Ovary (tissue), 9 donors: ENCODE measurements around the gene TICAM2. TPM values are rescaled to one million over a fixed set of nuclear protein-coding genes. Genes with fewer than 3 reads are reported as not detected.

Experiments used
- DNase-seq, 5 donors: peaks; one replicate each; pipeline ENCODE4 v3.0.0-alpha.2; 2019 to 2020
- H3K27ac ChIP-seq, 2 donors: fragments of 200-600 bp; one replicate each; pipeline versions ENCODE4 v1.5.1 to v1.8.0; 2019 to 2022
- H3K27me3 ChIP-seq: fragments of 200-600 bp; one replicate; pipeline ENCODE4 v1.8.0; 2022
- H3K36me3 ChIP-seq: fragments of 200-600 bp; sonication (generic); one replicate; pipeline ENCODE4 v1.5.1; 2019
- H3K4me1 ChIP-seq: one replicate; pipeline ENCODE4 v1.8.1; 2013; ENCODE audit warnings: mild to moderate bottlenecking, moderate library complexity; ENCODE audit not compliant: insufficient read depth
- H3K4me3 ChIP-seq: fragments of 200-600 bp; sonication (generic); one replicate; pipeline ENCODE4 v1.5.1; 2017
- H3K9me3 ChIP-seq, 2 donors: fragments of 200-600 bp in 1 of 2; sonication (generic) in 1 of 2; one replicate each; pipeline versions ENCODE4 v1.5.1 to v1.8.1; 2013 to 2019; ENCODE audit warnings: mild to moderate bottlenecking in 1 of 2, moderate library complexity in 1 of 2
- EP300 ChIP-seq: sonication (generic); formaldehyde crosslinking; IDR thresholded peaks from one replicate; pipeline ENCODE4 v1.6.1; 2017; ENCODE audit warnings: antibody characterized with exemption
- POLR2A ChIP-seq: fragments of 450-650 bp; IDR thresholded peaks from one replicate; pipeline ENCODE4 v1.6.1; 2017; ENCODE audit warnings: antibody characterized with exemption, mild to moderate bottlenecking, moderate library complexity
- WGBS, 3 donors: extraction: QIAGEN DNeasy Blood & Tissue Kit in 1 of 3; methylation state at CpG; one replicate each; pipeline versions ENCODE4 v1.1.5 to v1.1.7; 2013 to 2017; 5-methylcytosine and 5-hydroxymethylcytosine counted together
- intact Hi-C, 4 donors: fragments of 100-400 bp; cut with DNase I; formaldehyde crosslinking; loops; one replicate each; pipeline versions ENCODE4 v1.11.0 to v1.15.1; 2022 to 2023
- polyA plus RNA-seq, 2 donors: library from polyadenylated mRNA; stranded (reverse); fragments of 200-250 nt in 1 of 2; fragments of 350-450 nt in 1 of 2; fragmentation: Illumina TruSeq in 1 of 2; extraction: RNeasy Lipid Tissue Mini Kit (QIAGEN cat#74804) in 1 of 2; gene quantifications; one replicate each; pipeline ENCODE4 v1.2.3, GENCODE V29; 2013 to 2014
- total RNA-seq, 7 donors: library from RNA; depleted of rRNA in 2 of 7; stranded (reverse); fragments of >200 nt in 2 of 7; fragmentation: NEBNext Ultra II Directional in 3 of 7; extraction: Animal tissue kit (Norgen Biotek cat#: 25700) in 3 of 7; gene quantifications; one replicate each; pipeline versions ENCODE4 v1.1.0 to v1.2.4, GENCODE V29; 2016 to 2023
- TF ChIP-seq, protein P1 (sequence below), 3 donors: fragments of 450-650 bp in 2 of 3; fragments of 200-600 bp in 1 of 3; IDR thresholded peaks; one replicate each; pipeline versions ENCODE4 v1.5.1 to v1.8.0; 2016 to 2022; ENCODE audit warnings: antibody characterized with exemption in 3 of 3, mild to moderate bottlenecking in 1 of 3
- donor health status: DM: no; HTN: no; CAD: no; lungs with moderate emphysema.
- donor health status: DM: no; HTN: no; CAD: no.
- donor health status: Bipolar disorder and iron deficiency.
- donor health status: DM: yes; HTN: yes; CAD: no.
- donor health status: DM: no; HTN: no; CAD: no.
- donor health status: DM: yes; HTN: yes; CAD: no.

TICAM2 gene
- total and polyA plus RNA-seq, 9 donors: 1.0 to 6.4 (median 4.0) TPM

DNA sequence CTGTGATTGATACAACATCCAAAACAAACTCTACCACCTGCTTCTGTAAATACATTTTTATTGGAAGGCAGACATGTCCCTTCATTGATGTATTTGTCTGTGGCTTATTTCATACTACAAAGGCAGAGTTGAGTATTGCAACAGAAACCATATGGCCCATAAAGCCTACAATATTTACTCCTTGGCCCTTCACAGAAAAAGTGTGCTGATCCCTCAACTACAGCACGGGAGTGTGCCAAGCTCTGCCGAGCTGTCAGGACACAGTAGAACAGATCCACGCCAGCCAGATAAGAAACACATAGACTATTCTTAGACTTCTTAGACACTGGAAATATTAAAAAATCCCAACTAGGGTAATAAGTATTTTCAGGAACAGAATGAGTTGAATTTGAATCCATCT is 13.2 kb downstream of the TICAM2 start:
- intact Hi-C loops: loop anchor here (5.0 kb wide), 2 partner anchors 277 to 282 kb away; no protein-coding TSS in a partner anchor
- Histone ChIP-seq H3K27me3 (no peaks in the 10 kb centered on the region), H3K27ac (no peak overlapping the region), H3K9me3 (no peaks in the 10 kb centered on the region), H3K36me3 (no peaks in the 10 kb centered on the region), H3K4me1 (no peaks in the 10 kb centered on the region), H3K4me3 (no peak overlapping the region)
- no peak for DNase-seq
- TF ChIP-seq, protein P1, sequence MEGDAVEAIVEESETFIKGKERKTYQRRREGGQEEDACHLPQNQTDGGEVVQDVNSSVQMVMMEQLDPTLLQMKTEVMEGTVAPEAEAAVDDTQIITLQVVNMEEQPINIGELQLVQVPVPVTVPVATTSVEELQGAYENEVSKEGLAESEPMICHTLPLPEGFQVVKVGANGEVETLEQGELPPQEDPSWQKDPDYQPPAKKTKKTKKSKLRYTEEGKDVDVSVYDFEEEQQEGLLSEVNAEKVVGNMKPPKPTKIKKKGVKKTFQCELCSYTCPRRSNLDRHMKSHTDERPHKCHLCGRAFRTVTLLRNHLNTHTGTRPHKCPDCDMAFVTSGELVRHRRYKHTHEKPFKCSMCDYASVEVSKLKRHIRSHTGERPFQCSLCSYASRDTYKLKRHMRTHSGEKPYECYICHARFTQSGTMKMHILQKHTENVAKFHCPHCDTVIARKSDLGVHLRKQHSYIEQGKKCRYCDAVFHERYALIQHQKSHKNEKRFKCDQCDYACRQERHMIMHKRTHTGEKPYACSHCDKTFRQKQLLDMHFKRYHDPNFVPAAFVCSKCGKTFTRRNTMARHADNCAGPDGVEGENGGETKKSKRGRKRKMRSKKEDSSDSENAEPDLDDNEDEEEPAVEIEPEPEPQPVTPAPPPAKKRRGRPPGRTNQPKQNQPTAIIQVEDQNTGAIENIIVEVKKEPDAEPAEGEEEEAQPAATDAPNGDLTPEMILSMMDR (IDR thresholded peaks at IDR 0.05): no peak
- no peak for TF ChIP-seq EP300
- 62 to 73% (median 69%) methylated on average over 3 of the region's 3 CpGs for WGBS, 3 donors

DNA sequence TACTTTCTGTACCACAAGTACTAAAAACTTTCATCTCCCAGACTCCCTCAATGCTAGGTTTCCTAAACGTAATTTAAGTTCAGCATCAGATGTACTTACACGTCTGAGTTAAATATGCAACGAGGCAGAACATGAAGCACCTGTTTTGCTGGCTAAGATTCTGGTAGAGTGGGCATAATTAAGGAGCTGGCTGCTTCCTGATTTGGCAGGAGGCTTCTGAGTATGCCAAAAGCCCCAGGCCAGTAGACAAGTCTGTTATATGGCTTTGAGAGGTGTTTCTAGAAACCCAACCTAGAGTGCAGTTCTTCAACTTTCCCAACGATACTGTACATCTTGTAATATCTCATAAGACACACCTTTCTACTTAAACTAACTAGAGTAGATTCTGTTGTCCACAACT is 13.6 kb downstream of the TICAM2 start:
- intact Hi-C loops: loop anchor here (5.0 kb wide), 2 partner anchors 276 to 281 kb away; no protein-coding TSS in a partner anchor
- Histone ChIP-seq H3K9me3 (no peaks in the 10 kb centered on the region), H3K4me3 (no peak overlapping the region), H3K27ac (no peak overlapping the region), H3K4me1 (no peaks in the 10 kb centered on the region), H3K36me3 (no peaks in the 10 kb centered on the region), H3K27me3 (no peaks in the 10 kb centered on the region)
- DNase-seq: no peak
- WGBS, 3 donors: 60 to 67% (median 67%) methylated on average over 4 of the region's 4 CpGs
- no peak for TF ChIP-seq EP300

DNA sequence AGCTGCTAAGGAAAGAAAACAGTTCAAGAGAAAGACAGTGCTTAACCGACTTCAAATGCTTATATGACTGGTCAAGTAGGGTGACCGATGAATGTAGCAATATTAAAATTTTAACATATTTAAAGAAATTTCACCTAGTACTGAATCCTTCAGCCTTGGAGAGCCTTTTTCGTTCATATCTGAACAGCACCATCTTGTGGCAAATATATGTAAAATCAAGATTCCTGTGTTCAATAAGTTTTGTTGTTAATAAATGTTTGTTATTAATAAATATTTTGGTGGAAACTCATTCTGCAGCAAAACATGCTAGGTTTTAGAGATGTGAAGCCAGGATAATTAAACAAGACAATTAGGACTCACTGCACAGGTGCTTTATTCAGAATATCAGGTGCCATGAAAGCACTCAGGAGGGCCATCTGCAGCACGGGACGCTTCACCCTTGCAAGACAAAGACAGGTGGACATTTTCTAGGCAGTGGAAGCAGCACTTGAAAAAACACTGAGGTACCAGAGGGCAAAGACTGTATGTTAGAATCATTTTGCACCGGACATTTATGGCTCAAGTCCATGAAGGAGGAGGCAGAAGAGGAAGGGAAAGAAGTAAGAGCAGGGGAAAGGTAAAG is 15.6 kb downstream of the TICAM2 start:
- Histone ChIP-seq H3K36me3 (no peaks in the 10 kb centered on the region), H3K27ac (no peak overlapping the region), H3K9me3 (no peaks in the 10 kb centered on the region), H3K4me3 (no peak overlapping the region), H3K4me1 (no peaks in the 10 kb centered on the region), H3K27me3 (no peaks in the 10 kb centered on the region)
- TF ChIP-seq, protein P1 (IDR thresholded peaks at IDR 0.05): peak; percentile 34 to 49 (median 38)
- TF ChIP-seq EP300: no peak
- DNase-seq: no peak
- intact Hi-C loops: loop anchor here (5.0 kb wide), 2 partner anchors 274 to 279 kb away; no protein-coding TSS in a partner anchor
- WGBS, 3 donors: 39 to 47% (median 40%) methylated on average over 6 of the region's 6 CpGs

DNA sequence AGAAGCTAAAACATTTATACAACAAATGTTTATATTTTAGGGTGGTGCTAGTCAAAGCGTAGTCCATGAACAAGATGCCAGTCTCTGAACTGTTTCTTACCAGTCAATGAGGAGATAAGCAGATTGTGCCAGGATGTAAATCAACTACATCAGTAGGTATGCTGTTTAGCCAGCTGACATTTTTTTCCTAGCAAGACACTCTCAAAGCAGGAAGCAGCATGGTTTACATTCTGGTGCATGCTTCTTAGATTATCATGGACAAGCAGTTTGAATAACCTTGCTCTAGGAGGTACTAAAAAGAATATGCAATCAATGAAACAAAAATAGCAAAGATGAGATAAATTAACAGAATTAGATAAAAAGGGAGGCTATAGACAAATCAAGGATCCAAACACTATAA is 17.0 kb downstream of the TICAM2 start:
- TF ChIP-seq POLR2A (no peak), EP300 (no peak)
- TF ChIP-seq, protein P1 (IDR thresholded peaks at IDR 0.05): no peak
- Histone ChIP-seq H3K4me3 (no peak overlapping the region), H3K36me3 (no peaks in the 10 kb centered on the region), H3K9me3 (no peaks in the 10 kb centered on the region), H3K27ac (no peak overlapping the region), H3K27me3 (no peaks in the 10 kb centered on the region), H3K4me1 (no peaks in the 10 kb centered on the region)
- DNase-seq: no peak
- 91 to 100% (median 94%) methylated on average over 1 of the region's 1 CpG for WGBS, 3 donors
- intact Hi-C loops: loop anchor here (5.0 kb wide), 2 partner anchors 273 to 278 kb away; no protein-coding TSS in a partner anchor

DNA sequence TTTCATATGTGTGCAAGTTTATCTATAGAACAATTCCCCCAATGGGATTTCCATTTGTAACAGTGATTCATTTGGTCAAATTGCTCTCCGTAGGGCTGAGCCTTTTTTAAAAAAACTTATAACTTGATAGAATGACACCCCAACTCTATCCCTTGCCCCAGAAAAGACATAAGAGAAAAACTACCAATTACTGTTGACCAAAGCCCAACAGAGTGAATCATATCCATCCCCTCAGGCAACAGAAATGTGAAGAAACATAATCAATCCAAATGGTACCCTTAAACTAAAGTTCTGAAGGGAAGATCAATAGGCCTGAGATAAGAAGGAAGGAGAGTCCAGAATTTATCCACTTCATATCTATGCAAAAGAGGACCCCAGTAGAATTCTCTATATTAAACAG is 17.8 kb downstream of the TICAM2 start:
- H3K4me1 ChIP-seq: no peaks in the 10 kb centered on the region
- H3K27me3 ChIP-seq: no peaks in the 10 kb centered on the region
- no peak overlapping the region for H3K27ac ChIP-seq
- 91 to 94% (median 93%) methylated on average over 1 of the region's 1 CpG for WGBS, 3 donors
- no peak for DNase-seq
- intact Hi-C loops: no loop called here
- no peaks in the 10 kb centered on the region for H3K36me3 ChIP-seq
- H3K9me3 ChIP-seq: no peaks in the 10 kb centered on the region
- H3K4me3 ChIP-seq: no peak overlapping the region
- no peak for TF ChIP-seq POLR2A
- TF ChIP-seq EP300: no peak
- TF ChIP-seq, protein P1 (IDR thresholded peaks at IDR 0.05): no peak
